ENCODE measurements around the gene RBM3.

Gene RBM3

DNA sequence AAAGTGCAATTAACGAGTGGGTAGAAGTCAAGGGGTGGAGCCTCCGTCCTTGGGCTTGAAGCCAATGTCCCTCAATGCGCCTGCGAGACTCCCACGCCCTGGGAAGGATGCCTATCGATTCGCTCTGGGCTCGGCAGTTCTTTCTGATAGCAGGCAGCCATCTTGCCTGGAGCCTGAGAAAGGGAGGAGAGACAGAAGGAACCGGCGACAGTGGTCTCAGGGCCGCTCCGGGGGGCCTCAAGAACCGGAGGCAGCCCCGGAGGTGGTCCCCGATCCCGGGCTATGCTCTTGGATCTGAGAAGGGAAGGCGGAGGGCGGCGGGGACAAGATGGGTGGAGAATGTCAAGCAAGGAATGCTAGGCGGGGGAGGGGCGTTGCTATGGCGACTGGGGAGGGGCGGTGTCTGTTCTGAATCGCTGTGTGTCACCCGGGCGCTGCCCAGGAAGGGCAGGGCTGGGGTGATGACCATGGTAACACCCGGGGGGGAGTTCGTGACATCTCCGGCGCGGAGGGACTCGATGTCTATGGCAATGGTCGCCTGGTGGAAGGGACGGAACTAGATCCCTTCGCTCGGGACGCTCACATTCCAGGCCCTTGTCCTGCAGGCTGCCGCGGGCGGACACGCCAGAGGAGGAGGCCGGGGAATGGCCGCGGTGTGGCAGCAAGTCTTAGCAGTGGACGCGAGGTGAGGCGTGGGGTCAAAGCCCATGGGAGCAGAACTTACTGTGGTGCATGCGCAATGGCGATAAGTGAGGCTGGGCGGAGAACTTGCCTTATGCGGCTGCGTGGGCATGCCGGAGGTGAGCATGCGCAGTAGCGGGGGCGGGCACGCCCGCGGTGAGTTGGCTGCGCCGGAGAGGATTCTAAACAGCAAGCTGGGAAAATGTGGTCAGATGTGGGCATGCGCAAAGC, 23.3 kb downstream of the RBM3 start, which contains the start of gene WDR13 (continued):
- TF ChIP-seq ZNF639 (tag by site-specific recombination; IDR thresholded peaks at IDR 0.05) (peak; percentile 51; the same call in 1 of the 2 replicates), ZBTB1 (tag by site-specific recombination; IDR thresholded peaks at IDR 0.05) (peak; percentile 47; the same call in 1 of the 2 replicates), ZNF837 (tag by site-specific recombination; IDR thresholded peaks at IDR 0.05) (no peak), ZNF555 (tag by site-specific recombination; conservative IDR thresholded peaks at IDR 0.05) (no peak), ZBTB17 (tag by site-specific recombination; IDR thresholded peaks at IDR 0.05) (peak; percentile 98), SP2 (tag by site-specific recombination; IDR thresholded peaks at IDR 0.05) (peak; percentile 59), ELK4 (IDR thresholded peaks at IDR 0.05; ENCODE audit: borderline replicate concordance, low read depth, low read length) (no peak), ZBTB44 (tag by site-specific recombination; IDR thresholded peaks at IDR 0.05) (no peak), ZFP69B (tag by site-specific recombination; IDR thresholded peaks at IDR 0.05) (peak; percentile 22; the same call in 1 of the 2 replicates), SCRT1 (tag by site-specific recombination; IDR thresholded peaks at IDR 0.05; ENCODE audit: borderline replicate concordance) (no peak), ZEB2 (tag by site-specific recombination; IDR thresholded peaks at IDR 0.05) (peak; percentile 63), GLIS1 (tag by site-specific recombination; IDR thresholded peaks at IDR 0.05) (peak; percentile 66), YY1 (tag by site-specific recombination; IDR thresholded peaks at IDR 0.05) (peak; percentile 89), ZNF501 (tag by site-specific recombination; IDR thresholded peaks at IDR 0.05) (peak; percentile 70), ZNF660 (tag by site-specific recombination; IDR thresholded peaks at IDR 0.05) (no peak; the same call in 1 of the 2 replicates), KLF1 (tag by site-specific recombination; IDR thresholded peaks at IDR 0.05) (peak; percentile 85), ZBTB26 (tag by site-specific recombination; optimal IDR thresholded peaks at IDR 0.05) (peak; percentile 44), KLF9 (tag by site-specific recombination; IDR thresholded peaks at IDR 0.05; ENCODE audit: low read depth) (peak; percentile 76), ZNF335 (tag by site-specific recombination; conservative IDR thresholded peaks at IDR 0.05) (peak; percentile 90), ZNF157 (tag by site-specific recombination; IDR thresholded peaks at IDR 0.05) (no peak), ZNF324 (tag by site-specific recombination; IDR thresholded peaks at IDR 0.05) (peak; percentile 27), ZNF677 (tag by site-specific recombination; IDR thresholded peaks at IDR 0.05) (no peak), ZNF221 (tag by site-specific recombination; IDR thresholded peaks at IDR 0.05; ENCODE audit: borderline replicate concordance) (no peak), ZNF112 (tag by site-specific recombination; IDR thresholded peaks at IDR 0.05) (no peak), ZNF560 (tag by site-specific recombination; IDR thresholded peaks at IDR 0.05; ENCODE audit: borderline replicate concordance) (no peak), HOXC10 (CRISPR knock-in tag; IDR thresholded peaks at IDR 0.05) (no peak), ZNF561 (tag by site-specific recombination; IDR thresholded peaks at IDR 0.05; ENCODE audit: borderline replicate concordance) (no peak)
- TF ChIP-seq, protein P1, sequence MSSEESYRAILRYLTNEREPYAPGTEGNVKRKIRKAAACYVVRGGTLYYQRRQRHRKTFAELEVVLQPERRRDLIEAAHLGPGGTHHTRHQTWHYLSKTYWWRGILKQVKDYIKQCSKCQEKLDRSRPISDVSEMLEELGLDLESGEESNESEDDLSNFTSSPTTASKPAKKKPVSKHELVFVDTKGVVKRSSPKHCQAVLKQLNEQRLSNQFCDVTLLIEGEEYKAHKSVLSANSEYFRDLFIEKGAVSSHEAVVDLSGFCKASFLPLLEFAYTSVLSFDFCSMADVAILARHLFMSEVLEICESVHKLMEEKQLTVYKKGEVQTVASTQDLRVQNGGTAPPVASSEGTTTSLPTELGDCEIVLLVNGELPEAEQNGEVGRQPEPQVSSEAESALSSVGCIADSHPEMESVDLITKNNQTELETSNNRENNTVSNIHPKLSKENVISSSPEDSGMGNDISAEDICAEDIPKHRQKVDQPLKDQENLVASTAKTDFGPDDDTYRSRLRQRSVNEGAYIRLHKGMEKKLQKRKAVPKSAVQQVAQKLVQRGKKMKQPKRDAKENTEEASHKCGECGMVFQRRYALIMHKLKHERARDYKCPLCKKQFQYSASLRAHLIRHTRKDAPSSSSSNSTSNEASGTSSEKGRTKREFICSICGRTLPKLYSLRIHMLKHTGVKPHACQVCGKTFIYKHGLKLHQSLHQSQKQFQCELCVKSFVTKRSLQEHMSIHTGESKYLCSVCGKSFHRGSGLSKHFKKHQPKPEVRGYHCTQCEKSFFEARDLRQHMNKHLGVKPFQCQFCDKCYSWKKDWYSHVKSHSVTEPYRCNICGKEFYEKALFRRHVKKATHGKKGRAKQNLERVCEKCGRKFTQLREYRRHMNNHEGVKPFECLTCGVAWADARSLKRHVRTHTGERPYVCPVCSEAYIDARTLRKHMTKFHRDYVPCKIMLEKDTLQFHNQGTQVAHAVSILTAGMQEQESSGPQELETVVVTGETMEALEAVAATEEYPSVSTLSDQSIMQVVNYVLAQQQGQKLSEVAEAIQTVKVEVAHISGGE (tag by site-specific recombination; conservative IDR thresholded peaks at IDR 0.05; ENCODE audit: low read depth): peak; percentile 44
- TF ChIP-seq, protein P2, sequence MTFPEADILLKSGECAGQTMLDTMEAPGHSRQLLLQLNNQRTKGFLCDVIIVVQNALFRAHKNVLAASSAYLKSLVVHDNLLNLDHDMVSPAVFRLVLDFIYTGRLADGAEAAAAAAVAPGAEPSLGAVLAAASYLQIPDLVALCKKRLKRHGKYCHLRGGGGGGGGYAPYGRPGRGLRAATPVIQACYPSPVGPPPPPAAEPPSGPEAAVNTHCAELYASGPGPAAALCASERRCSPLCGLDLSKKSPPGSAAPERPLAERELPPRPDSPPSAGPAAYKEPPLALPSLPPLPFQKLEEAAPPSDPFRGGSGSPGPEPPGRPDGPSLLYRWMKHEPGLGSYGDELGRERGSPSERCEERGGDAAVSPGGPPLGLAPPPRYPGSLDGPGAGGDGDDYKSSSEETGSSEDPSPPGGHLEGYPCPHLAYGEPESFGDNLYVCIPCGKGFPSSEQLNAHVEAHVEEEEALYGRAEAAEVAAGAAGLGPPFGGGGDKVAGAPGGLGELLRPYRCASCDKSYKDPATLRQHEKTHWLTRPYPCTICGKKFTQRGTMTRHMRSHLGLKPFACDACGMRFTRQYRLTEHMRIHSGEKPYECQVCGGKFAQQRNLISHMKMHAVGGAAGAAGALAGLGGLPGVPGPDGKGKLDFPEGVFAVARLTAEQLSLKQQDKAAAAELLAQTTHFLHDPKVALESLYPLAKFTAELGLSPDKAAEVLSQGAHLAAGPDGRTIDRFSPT (tag by site-specific recombination; IDR thresholded peaks at IDR 0.05): peak; percentile 98
